Dedifferentiated amniotic fluid mesenchymal stem cell (primary cell): ENCODE measurements around the gene PPEF2.

Experiments
- DNase-seq: peaks from one replicate; pipeline ENCODE4 v3.0.0-alpha.2; 2016; ENCODE audit errors: extremely low spot score

Gene PPEF2

DNA sequence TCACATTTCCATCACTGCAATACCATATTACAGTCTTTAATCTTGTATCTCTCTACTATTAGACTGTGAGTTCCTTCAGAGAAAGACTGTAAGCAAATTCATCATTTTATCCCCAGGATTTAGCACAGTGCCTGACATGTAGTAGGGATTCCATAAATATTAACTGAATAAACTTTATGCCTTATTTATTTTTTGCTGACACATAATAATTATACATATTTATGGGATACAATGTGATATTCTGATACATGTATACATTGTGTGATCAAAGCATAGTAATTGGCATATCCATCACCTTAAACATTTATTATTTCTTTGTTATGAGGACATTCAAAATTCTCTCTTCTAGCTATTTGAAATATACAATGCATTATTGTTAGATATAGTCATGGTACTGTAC, 3.7 kb downstream of the PPEF2 start:
- DNase-seq: no peak

DNA sequence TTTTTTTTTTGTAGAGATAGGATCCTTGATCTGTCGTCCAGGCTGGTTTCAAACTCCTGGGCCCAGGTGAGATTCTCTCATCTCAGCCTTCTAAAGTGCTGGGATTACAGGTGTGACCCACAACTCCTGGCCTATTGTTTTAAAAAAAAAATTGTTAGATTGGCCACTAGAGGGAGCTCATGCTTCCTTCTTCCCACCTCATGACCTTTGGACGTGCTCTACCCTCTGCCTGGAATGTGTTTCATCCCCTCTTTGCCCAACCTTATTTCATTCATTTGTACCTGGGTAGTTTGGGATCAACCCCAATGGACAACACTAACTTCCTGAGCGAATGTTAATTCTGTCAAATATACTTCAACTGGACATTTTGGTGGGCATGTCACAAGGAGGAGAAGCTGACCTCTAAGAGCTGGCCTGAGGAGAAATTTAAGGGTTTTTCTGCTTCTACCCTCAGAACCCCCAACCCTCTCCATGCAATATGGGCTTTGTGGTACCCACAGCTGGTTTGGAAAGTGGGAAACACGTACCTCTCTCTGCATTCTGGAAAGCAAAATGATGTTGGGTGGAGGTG, 6.4 kb downstream of the PPEF2 start:
- no peak for DNase-seq

DNA sequence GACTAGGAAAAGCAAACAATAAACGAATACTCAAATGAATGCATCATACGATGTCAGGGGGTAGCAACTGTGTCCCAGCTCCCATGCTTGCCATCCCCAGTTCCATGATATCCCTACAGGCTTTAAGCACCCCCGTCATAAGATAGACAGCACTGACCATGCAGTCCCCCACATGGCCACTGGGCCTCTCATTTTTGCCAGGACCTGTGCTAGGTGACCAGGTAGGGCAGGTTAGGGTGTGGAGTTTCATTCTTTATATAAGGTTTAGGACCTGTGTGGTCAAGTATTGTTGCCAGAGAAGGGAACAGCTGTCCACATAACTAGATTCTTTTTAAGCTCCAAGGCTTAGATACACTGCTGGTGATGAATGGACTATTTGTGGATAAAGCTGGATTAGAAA, 9.7 kb downstream of the PPEF2 start:
- DNase-seq: no peak

DNA sequence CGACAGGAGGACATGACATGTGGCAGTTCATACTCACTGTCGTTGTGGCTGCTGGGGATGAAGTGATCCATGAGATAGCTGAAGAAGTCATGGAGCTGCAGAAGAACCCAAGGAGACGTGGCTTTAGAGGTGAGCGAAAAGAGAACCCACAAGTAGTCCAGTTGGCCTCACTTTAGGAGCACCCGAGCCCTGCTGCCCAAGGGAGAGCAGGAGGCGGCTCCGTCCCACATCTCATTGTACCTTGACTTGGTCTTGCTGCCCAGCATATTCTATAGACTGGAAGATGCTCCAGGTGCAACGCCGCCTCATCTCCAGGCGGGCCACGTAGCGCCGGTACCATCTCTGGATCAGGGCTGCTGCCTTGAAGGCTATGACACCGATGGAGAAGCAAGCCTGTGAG, 10.6 kb downstream of the PPEF2 start:
- DNase-seq: no peak

DNA sequence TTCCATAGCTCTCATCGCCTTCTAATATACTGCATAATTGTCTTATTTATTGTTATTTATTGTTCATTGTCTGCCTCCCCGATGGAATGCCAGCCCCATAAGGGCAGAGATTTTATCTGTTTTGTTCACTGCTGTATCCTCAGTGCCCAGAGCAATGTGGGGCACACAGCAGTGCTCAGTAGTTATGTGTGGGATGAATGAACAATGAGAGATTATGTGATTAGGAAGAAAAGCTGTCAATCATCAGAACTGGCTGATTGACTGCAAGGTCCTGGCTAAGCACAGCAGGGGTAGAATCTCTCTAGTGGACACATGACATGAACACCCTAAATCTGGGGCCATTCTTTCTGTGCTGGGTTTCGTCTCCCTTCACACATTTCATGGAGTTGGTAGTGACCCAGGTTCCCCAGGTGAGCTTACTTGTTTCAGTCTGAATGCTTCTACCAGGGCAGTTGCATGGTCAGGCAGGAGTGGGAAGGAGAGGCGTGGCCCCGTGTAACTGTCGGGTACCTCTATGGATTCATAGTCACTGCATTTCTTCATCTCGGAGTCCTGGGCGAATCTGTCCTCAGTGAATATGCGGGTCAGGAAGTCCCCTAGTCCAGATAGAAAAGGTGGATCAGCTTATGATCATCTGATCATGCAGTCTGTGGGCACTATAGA, 12.6 kb downstream of the PPEF2 start:
- no peak for DNase-seq

DNA sequence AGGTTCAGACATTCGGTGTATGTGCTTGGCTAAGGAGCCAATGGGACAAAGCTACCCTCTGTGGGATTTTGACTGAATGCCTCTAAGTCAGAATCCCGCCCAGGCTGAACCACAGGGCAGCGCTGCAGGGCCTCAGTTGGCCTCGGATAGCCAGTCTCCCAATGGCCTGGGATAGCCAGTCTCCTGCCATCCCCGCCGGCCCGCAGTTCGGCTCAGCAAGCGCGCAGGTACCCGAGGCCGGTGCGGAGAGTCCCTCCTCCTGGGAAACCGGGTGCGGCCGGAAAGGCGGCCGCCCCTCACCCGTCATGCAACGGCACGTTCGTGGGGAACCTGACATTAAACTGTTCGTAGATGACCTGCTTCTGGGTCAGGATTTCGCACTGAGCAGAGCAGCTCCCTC, 16.1 kb downstream of the PPEF2 start:
- no peak for DNase-seq

DNA sequence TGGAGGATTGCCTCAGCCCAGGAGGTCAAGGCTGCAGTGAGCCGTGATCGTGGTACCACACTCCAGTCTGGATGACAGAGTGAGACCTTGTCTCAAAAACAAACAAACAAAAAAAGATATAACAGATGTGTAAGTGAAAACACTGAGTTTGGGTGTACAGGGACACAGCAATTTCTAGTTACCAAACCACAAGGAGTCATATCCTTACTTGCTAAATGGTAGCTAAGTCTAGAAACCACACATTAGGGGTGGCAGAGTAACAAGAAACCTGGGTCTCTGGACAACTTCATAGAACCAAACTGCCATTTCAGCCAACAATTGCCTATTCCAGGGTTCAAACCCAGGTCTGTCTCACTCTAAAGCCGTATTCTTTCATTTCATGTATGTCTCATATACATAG, 20.8 kb downstream of the PPEF2 start:
- DNase-seq: no peak

DNA sequence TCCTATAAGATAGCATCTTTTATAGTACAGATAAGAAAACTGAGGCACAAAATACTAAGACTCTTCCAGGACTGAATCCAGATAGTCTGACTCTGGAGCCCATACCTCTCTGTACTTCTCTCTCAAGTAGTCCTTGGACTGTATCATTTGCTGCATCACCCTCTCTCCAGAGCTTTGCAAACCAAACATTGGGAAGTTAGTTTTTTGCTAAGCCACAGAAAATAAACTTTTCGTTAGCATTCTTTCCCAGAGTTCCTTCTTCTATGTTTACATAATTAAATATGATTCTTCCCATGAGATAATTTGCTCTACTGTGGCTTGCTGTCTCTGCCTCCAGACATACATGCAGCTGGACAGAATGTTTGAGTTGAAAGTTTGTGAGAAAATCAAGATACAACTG, 22.0 kb downstream of the PPEF2 start:
- peak; percentile 15 for DNase-seq

DNA sequence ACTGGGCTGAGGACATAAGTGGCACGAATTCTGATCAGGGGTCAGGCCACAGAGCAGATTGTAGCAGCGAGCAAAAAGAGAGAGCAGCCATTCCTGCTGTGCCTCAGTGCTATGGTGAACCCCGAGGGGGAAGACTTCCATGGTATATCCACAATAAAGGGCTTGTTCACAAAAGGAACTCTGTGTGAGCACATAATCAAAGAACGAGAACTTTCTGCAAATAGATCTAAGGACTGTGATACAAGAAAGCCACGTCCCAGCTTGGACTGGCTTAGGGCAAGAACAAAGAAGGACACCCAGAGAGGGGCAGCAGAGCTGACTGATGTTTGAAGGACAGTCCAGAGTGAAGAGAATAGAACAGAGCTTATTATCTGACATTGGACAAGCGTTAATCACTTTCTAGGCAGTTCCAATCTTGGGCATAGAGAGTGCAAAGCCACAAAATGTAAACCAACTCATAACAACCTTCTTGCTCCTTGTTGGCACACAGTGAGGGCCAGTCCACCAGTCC, 24.0 kb downstream of the PPEF2 start:
- no peak for DNase-seq

DNA sequence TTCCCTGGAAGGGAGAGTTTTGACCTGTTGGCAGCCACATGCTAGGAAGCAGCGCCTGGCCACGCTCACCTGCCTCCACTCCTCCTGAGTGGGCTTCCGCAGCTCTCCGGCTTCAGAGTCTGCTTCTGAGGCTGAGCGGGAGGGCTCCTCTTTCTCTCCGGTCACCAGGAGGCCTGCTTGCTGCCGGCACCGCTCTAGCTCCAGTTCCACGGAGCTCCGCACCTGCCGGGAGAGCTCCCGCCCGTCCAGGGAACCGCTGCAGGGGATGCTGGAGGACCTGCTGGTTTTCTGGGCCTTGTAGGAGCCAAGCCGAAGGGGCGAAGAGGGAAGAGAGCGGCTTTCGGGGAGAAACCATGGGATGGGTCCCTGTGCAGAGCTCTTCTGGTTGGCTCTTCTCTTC, 26.0 kb downstream of the PPEF2 start:
- no peak for DNase-seq

DNA sequence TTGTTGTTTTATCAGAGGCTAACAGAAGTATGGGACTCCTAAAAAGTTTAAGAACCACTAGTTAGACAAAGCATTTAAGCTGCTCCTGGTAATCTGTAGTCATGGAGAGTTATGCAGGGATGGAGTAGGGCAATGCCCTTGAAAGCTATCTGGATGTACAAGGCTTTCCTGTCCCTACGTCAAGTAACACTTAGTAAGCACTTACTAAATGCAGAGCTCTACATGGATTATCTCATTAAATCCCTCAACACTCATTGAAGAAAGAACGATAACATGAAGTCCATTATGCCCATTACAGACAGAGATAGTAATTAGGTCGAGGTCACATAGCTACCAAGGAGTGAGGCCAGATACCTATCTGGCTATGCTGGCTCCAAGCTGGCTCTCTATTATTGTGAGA, 33.2 kb downstream of the PPEF2 start:
- DNase-seq: no peak

DNA sequence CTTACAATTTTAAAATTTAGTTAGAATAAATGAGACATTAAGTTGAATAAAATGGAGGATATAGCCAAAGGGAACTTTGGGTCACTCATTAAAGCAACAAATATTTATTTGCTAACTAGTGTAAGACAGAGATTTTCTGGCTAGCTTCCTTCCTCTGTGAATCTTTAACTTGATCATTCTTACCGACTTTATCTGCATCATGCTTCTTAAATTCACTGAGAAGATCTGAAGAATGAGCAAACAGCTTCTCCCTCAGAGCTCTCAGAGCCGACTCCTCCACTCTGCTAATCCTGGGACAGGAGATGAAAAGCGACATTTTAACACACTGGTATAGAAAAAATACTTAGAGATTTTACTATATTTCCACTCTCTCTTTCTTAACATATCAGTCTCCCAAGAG, 35.1 kb downstream of the PPEF2 start:
- no peak for DNase-seq

DNA sequence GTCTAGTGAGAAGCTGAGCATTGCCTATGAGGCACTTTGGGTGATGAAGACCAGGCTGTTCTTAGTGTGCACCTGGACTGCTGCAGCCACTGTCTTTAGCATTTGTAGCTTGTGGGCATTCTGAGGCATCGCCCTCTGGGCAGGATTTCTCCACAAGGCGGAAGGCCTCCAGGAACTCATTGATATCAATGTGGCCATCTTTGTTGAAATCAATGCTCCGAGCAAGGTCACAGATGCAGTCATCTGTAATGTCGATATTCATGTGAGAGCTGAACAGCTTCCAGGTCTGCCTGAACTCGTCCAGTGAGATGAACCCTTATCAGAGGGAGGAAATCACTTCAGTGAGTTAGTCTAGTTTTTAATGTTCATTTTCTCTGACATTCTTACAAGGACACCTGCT, 41.6 kb downstream of the PPEF2 start:
- no peak for DNase-seq

DNA sequence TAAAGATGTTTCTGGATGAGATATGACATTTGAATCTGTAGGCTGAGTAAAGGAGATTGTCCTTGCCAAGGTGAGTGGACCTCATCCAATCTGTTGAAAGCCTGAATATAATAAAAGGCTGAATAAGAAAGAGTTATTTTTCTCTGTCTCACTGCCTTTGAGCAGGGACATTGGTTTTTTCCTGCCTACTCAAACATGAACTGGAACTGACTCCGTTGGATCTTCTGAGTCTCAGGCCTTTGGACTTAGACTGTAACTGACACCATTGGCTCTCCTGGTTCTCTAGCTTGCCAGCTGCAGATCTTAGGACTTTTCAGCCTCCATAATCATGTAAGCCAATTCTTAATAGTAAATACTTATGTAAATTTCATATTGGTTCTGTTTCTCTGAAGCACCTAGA, 43.5 kb downstream of the PPEF2 start:
- no peak for DNase-seq

DNA sequence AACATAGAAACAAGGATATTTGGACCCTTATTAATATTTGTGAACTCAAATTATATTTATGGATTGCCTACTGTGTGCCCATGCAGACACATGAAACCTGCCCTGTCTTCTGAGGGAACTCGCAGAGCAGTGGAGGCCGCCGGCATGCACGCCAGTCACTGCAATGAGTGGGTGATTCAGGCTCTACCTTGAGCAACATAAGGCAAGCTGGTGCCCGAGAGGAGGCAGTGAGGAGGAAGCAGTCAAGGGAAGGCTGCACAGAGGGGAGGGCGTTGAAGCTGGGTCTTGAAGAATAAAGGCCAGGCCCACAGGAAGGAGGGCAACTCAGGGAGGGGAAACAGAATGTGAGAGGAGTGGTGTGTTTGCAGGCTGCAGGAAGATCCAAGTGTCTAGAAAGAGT, 52.8 kb downstream of the PPEF2 start:
- DNase-seq: no peak

DNA sequence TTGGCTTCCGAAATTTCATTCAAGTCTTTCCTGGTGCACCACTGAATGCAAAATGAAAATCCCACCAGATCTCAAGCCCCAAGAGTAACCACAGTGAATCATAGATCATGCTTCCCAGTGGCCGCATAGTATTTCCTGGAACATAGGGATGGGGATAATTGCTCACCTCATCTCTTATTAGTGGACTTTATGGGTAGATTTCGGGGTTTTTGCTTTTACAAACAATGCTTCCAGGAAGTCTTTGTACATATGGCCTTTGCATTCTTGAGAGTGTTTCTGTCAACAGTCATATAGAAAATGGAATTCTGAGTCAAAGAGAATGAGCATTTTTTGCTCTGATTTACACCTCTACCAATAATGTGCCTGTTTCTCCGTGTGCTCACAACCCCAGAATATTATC, 53.4 kb downstream of the PPEF2 start:
- no peak for DNase-seq

DNA sequence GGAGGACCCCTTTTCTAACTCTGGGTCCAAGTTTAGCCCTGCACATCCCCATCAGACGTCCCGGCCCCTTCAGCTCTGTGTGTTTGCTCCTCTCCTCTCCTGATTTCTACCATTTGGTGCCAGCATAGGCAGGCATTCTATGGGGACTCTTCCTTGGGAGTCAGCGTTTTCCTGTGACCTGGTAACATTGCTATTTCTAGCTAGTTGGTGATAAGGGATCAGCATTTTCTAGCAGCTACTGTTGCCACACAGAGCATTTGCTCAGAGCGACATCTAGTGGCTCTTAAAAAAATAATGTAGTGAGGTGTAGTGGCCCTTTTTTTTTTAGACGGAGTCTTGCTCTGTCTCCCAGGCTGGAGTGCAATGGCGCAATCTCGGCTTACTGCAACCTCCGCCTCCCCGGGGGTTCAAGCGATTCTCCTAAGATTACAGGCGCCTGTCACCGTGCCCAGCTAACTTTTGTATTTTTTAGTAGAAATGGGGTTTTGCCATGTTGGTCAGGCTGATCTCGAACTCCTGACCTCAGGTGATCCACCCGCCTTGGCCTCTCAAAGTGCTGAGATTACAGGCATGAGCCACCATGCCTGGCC, 54.0 kb downstream of the PPEF2 start:
- peak; percentile 81 for DNase-seq

DNA sequence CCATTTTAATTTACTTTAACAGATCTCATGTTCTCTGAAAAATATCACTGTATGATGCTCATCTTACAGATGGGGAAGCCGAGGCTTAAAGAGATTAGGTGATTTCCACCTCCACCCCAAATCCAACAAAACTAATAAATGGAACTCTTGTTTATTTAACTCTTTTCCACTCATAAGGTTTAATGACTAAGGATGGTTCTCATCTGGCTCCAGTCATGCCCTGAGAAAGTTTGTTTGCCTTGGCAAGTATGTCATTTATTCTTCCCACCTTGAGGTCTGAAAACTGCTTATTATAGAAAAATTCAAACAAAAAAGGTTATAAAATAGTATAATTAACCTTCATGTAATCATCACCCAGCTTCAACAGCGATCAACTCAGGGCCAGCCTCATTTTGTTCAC, 56.3 kb downstream of the PPEF2 start:
- no peak for DNase-seq

DNA sequence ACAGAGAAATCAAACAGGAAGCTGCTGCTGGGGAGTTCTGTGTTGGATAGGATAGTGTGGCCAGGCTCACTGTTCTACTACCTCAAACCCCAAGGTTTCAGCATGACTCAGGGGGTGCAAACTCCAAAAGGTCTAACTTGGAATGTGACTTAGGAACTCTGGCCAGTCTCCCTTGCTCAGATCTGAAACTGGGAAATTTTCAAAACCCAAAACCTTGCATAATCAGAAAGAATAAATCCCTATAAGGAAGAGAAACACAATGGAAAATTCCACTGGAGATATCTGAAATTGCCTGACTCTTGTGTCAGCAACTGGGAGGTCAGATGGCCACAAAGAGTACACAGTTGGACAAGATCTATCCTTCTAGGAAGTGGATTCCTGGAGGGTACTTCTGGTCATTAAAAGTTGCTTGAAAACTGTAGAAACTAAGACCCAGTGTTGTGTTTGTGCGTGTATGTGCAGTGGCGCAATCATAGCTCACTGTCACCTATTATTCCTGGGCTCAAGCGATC, 58.0 kb downstream of the PPEF2 start:
- peak; percentile 59 for DNase-seq

DNA sequence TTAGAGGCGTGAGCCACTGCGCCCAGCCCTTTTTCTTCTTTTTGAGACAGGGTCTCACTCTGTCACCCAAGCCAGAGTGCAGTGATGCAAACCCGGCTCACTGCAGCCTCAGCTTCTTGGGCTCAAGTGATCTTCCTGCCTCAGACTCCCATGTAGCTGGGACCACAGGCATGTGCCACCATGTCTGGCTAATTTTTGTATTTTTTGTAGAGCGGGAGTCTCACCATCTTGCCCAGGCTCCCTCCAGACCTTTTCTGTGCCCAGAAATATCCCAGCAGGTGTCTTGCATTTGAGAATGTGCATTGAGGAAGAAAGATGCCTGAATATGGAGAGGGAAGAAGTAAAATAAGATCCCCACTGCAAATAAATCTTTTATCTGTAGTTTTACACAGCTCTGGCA, 58.7 kb downstream of the PPEF2 start:
- DNase-seq: no peak

DNA sequence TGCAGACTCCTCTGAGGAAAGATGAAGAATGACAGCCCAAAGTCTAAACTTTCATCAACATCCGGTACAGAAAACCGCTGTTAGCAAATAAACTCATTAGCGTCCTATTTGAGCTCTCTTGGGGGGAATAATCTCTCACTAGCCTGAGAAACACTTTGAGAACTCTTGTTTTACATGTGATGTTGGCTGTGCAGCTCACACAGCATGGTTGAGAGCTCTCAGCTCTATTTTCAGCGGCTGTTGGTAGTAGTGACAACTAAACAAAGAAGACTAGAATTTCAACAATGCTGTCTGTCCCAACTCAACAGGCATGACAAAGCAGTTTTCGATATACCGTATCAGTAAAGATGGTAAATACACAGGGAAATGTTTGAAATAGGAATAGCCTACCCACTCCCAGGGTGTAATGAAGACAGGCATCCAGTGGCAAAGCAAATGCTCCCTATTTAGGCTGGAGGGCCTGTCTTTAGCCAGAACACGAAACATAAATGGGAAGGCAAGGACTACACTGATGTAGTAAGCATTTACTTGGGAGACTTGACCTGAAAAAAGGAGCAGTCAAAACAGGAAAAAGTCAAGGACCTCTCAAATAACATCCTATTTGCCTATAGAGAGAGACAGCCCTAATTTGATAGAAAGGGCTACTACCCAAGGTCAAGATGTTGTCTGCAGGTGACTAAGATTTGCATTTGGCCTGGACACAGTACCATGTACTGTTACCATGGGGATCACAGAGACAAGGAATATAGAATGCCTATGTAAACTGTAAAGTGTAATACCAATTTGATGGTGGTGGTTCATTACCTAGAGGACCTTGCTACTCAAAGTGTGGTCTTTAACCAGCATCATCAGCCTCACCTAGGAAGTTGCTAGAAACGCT, 60.4 kb downstream of the PPEF2 start:
- no peak for DNase-seq

DNA sequence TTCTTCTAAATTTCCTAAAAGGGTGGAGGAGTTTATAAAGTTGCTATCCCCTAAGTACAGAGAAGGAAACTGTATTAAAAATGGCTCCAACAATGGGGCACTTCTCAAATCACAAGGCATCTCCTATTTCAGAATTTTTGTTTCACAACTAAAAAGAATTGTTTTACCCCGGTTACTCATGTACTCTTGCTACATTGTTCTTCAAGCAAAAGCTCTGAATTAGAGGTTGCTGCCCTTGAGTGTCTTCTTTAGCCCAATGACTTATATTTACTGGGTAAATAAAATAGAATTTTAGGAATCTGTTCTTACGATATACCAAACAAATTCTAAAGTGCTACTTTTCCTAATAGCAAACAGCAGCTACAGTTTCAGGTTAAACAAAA, 67.5 kb downstream of the PPEF2 start:
- DNase-seq: no peak
